ENCODE results near the gene MAGEA12.
"Not testable (repeated sequence)": the region's sequence is repeated elsewhere in the genome, so short reads cannot be mapped to it uniquely, and the experiment has no call there.

MAGEA12 gene

GRCh38 chrX:152766562-152766961, 33.0 kb downstream of the MAGEA12 start:
- not testable (repeated sequence) for DNase-seq

GRCh38 chrX:152769549-152770289, 36.2 kb downstream of the MAGEA12 start, which contains the start of gene MAGEA6:
TSS of gene MAGEA6 (minus strand) at chrX:152769689. CDS start at chrX:152767650, 2,039 bp downstream.
- DNase-seq = not testable (repeated sequence)

GRCh38 chrX:152787062-152787461, 53.5 kb downstream of the MAGEA12 start:
- not testable (repeated sequence) for DNase-seq
